H1 (cell line): ENCODE data around the gene TBCD.

Experiments
- CREB1 ChIP-seq: IDR thresholded peaks from 2 replicates; pipeline ENCODE4 v1.6.1; 2012; ENCODE audit warnings: inconsistent platforms
- EP300 ChIP-seq, 2 experiments: IDR thresholded peaks; 1 replicate in 1 of 2; 2 replicates in 1 of 2; pipeline ENCODE4 v1.6.1; 2011 to 2012; ENCODE audit warnings: low read depth in 2 of 2, low read length in 2 of 2, mild to moderate bottlenecking in 2 of 2, borderline replicate concordance in 1 of 2, inconsistent platforms in 1 of 2, moderate library complexity in 1 of 2
- EZH2 ChIP-seq: fragments of 200-600 bp; sonication (generic); IDR thresholded peaks from 2 replicates; pipeline ENCODE4 v1.7.1; 2012; ENCODE audit warnings: low read depth, mild to moderate bottlenecking, moderate library complexity, low read length, inconsistent platforms; ENCODE audit not compliant: severe bottlenecking
- RAD21 ChIP-seq, 2 experiments: IDR thresholded peaks in 1 of 2; conservative IDR thresholded peaks in 1 of 2; 2 replicates each; pipeline ENCODE4 v1.6.1; 2011; ENCODE audit warnings: low read depth in 2 of 2, low read length in 2 of 2, improper control_type of control experiment in 1 of 2, inconsistent platforms in 1 of 2, mild to moderate bottlenecking in 1 of 2, moderate library complexity in 1 of 2

- TF ChIP-seq CREB1 (no peak), EP300 (IDR thresholded peaks at IDR 0.05; ENCODE audit: borderline replicate concordance in 1 of 2, low read depth in 2 of 2, low read length in 2 of 2) (no peak), RAD21 (IDR thresholded peaks at IDR 0.05 in 1 of 2, conservative IDR thresholded peaks at IDR 0.05 in 1 of 2; ENCODE audit: low read depth in 2 of 2, low read length in 2 of 2) (no peak), EZH2 (no peak)
Observed at GRCh38 chr17:82912484-82913089, 160.7 kb downstream of the TBCD start.
